Activated T-helper 17 cell treated with anti-CD3 and anti-CD28 coated beads, Interleukin-2, amount 50 U/mL, for 72 hours (primary cell): ENCODE data around the gene KRT4. TPM values are rescaled to one million over a fixed set of nuclear protein-coding genes. Genes with fewer than 3 reads are reported as not detected.

ENCODE experiments used
- ATAC-seq: fragments of 150-1000 bp; cut with Tn5 transposase; replicated peaks from 2 replicates; pipeline ENCODE4 v1.10.0; 2021; ENCODE audit warnings: mild to moderate bottlenecking, moderate library complexity
- H3K27ac Mint-ChIP-seq: one replicate; pipeline ENCODE4 v1.8.0; 2022; ENCODE audit warnings: mixed read lengths
- H3K27me3 Mint-ChIP-seq: one replicate; pipeline ENCODE4 v1.8.0; 2022; ENCODE audit warnings: mixed read lengths
- H3K36me3 Mint-ChIP-seq: one replicate; pipeline ENCODE4 v1.8.0; 2022; ENCODE audit warnings: low read depth, mild to moderate bottlenecking, mixed read lengths
- H3K4me1 Mint-ChIP-seq: one replicate; pipeline ENCODE4 v1.8.0; 2022; ENCODE audit warnings: mixed read lengths
- H3K4me3 Mint-ChIP-seq: one replicate; pipeline ENCODE4 v1.8.0; 2022; ENCODE audit warnings: mild to moderate bottlenecking, mixed read lengths
- H3K9me3 Mint-ChIP-seq: one replicate; pipeline ENCODE4 v1.8.0; 2022; ENCODE audit warnings: mixed read lengths
- total RNA-seq, 2 donors: library from RNA; stranded (reverse); gene quantifications; one replicate each; pipeline ENCODE4 v1.2.3, GENCODE V29; 2022

The KRT4 gene
- total RNA-seq, 2 donors from 2014 or later, result not detected

GRCh38 chr12:52760623-52761022 is 53.3 kb downstream of the KRT4 start:
- Mint-ChIP-seq H3K27me3 (no peaks in the 10 kb centered on the region), H3K4me3 (no peak overlapping the region), H3K27ac (no peak overlapping the region), H3K9me3 (no peaks in the 10 kb centered on the region), H3K4me1 (no peaks in the 10 kb centered on the region), H3K36me3 (no peaks in the 10 kb centered on the region)
- ATAC-seq, result no peak

- Mint-ChIP-seq H3K27ac (no peak overlapping the region), H3K9me3 (no peaks in the 10 kb centered on the region), H3K27me3 (no peaks in the 10 kb centered on the region), H3K36me3 (no peaks in the 10 kb centered on the region), H3K4me3 (no peak overlapping the region), H3K4me1 (no peaks in the 10 kb centered on the region)
- ATAC-seq, result no peak
Measured at GRCh38 chr12:52759695-52760094, 54.2 kb downstream of the KRT4 start.

- H3K36me3 Mint-ChIP-seq, result no peaks in the 10 kb centered on the region
- no peaks in the 10 kb centered on the region for H3K9me3 Mint-ChIP-seq
- no peak overlapping the region for H3K4me3 Mint-ChIP-seq
- H3K4me1 Mint-ChIP-seq, result no peaks in the 10 kb centered on the region
- no peaks in the 10 kb centered on the region for H3K27me3 Mint-ChIP-seq
- H3K27ac Mint-ChIP-seq, result no peak overlapping the region
- no peak for ATAC-seq
Measured at GRCh38 chr12:52759218-52759617, 54.7 kb downstream of the KRT4 start.

- Mint-ChIP-seq H3K36me3 (no peaks in the 10 kb centered on the region), H3K9me3 (no peaks in the 10 kb centered on the region), H3K4me3 (no peak overlapping the region), H3K27me3 (no peaks in the 10 kb centered on the region), H3K4me1 (no peaks in the 10 kb centered on the region), H3K27ac (no peak overlapping the region)
- no peak for ATAC-seq
Measured at GRCh38 chr12:52757449-52758176, 56.3 kb downstream of the KRT4 start.

Other genes starting within 250 kb of the KRT4 start
- gene KRT74, start 240.3 kb downstream of the KRT4 start, total RNA-seq, result not detected
- gene KRT72, start 212.7 kb downstream of the KRT4 start, total RNA-seq, result not detected
- gene KRT73, start 195.6 kb downstream of the KRT4 start, total RNA-seq, result not detected
- not detected for gene KRT2, start 161.9 kb downstream of the KRT4 start, total RNA-seq
- not detected for gene KRT1, start 133.7 kb downstream of the KRT4 start, total RNA-seq
- not detected for gene KRT77, start 110.6 kb downstream of the KRT4 start, total RNA-seq
- not detected for gene KRT76, start 36.8 kb downstream of the KRT4 start, total RNA-seq
- not detected for gene KRT3, start 18.0 kb downstream of the KRT4 start, total RNA-seq
- under 1 TPM in 1 of 2 donors, not detected in 1; 0.82 TPM for gene KRT79, start 20.2 kb upstream of the KRT4 start, total RNA-seq
- gene KRT78, start 34.9 kb upstream of the KRT4 start, total RNA-seq, result not detected
- 1 to 10 TPM in 1 of 2 donors, under 1 TPM in 1; 0.22 to 1.2 TPM for gene KRT8, start 91.0 kb upstream of the KRT4 start, total RNA-seq
- 1 to 10 TPM; 3.4 to 4.8 TPM for gene KRT18, start 135.0 kb upstream of the KRT4 start, total RNA-seq
- 100 to 1,000 TPM; 536 to 964 TPM for gene EIF4B, start 192.3 kb upstream of the KRT4 start, total RNA-seq
- gene TNS2, start 235.9 kb upstream of the KRT4 start, total RNA-seq, result 1 to 10 TPM in 1 of 2 donors, under 1 TPM in 1; 0.69 to 4.6 TPM